HG02642 (cell line): ENCODE data around the gene EPAS1.
"Not testable (repeated sequence)": the region's sequence is repeated elsewhere in the genome, so short reads cannot be mapped to it uniquely, and the experiment has no call there.

Experiments used
- ATAC-seq: cut with Tn5 transposase; IDR thresholded peaks from one replicate; pipeline ENCODE4 v1.9.1; 2021; ENCODE audit warnings: mild to moderate bottlenecking; ENCODE audit not compliant: unreplicated experiment, poor library complexity

The EPAS1 gene

GRCh38 chr2:46393347-46393820 lies 96.2 kb downstream of the EPAS1 start:
- ATAC-seq: no peak

- ATAC-seq: no peak
Observed at GRCh38 chr2:46393865-46394264, 96.7 kb downstream of the EPAS1 start.

- no peak for ATAC-seq
Observed at GRCh38 chr2:46394649-46395510, 97.7 kb downstream of the EPAS1 start.

- ATAC-seq: not testable (repeated sequence)
Observed at GRCh38 chr2:46395730-46396129, 98.5 kb downstream of the EPAS1 start.

GRCh38 chr2:46400016-46400415 lies 102.8 kb downstream of the EPAS1 start:
- ATAC-seq: no peak

- ATAC-seq: no peak
Observed at GRCh38 chr2:46402874-46403273, 105.7 kb downstream of the EPAS1 start.

- no peak for ATAC-seq
Observed at GRCh38 chr2:46404181-46404759, 107.1 kb downstream of the EPAS1 start.

GRCh38 chr2:46407852-46408455 lies 110.7 kb downstream of the EPAS1 start:
- no peak for ATAC-seq

- no peak for ATAC-seq
Observed at GRCh38 chr2:46409756-46410155, 112.5 kb downstream of the EPAS1 start.

GRCh38 chr2:46410273-46411244 lies 113.4 kb downstream of the EPAS1 start:
- ATAC-seq: no peak

GRCh38 chr2:46411245-46411641 lies 114.0 kb downstream of the EPAS1 start:
- ATAC-seq: no peak

- no peak for ATAC-seq
Observed at GRCh38 chr2:46411985-46412384, 114.8 kb downstream of the EPAS1 start.

- ATAC-seq: no peak
Observed at GRCh38 chr2:46413111-46413510, 115.9 kb downstream of the EPAS1 start.

- no peak for ATAC-seq
Observed at GRCh38 chr2:46413631-46414030, 116.4 kb downstream of the EPAS1 start.

GRCh38 chr2:46414701-46415100 lies 117.5 kb downstream of the EPAS1 start:
- ATAC-seq: no peak

GRCh38 chr2:46416280-46416679 lies 119.1 kb downstream of the EPAS1 start:
- ATAC-seq: no peak

- no peak for ATAC-seq
Observed at GRCh38 chr2:46416739-46417403, 119.7 kb downstream of the EPAS1 start.

- no peak for ATAC-seq
Observed at GRCh38 chr2:46420945-46421344, 123.7 kb downstream of the EPAS1 start.

GRCh38 chr2:46421361-46421760 lies 124.2 kb downstream of the EPAS1 start:
- ATAC-seq: no peak
